ENCODE measurements around the gene FAM25A. TPM values are rescaled to one million over a fixed set of nuclear protein-coding genes. Genes with fewer than 3 reads are reported as not detected.

FAM25A gene
- polyA plus RNA-seq, 1 of the 3 experiments (the other 2 are of a cell fraction): not detected

DNA sequence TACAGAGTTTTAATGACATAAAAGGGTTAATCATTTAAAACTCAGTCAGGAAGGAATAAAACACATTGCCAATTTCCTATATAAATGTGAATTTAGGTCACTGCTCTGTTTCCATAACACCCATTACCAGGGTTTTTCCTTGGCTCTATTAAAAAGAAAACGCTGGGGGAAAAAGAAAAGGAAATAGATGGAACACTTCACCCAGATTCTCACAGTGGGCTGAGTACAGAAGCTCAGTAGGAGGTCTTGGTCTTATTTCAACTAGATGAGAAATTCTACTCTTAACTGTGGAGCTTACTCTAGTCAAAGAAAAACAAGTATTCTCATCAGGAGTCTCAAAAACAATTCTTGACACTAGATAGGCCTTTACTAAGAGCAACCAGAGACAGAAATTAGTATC lies 38.1 kb downstream of the FAM25A start:
- no peak overlapping the region for H3K4me3 ChIP-seq (ENCODE audit: low read depth in 2 of 2, low read length in 1 of 2)
- CTCF ChIA-PET: no interaction called here
- H3K27ac ChIP-seq (ENCODE audit: low read depth in 2 of 2, low read length in 1 of 2): no peak overlapping the region
- POLR2A ChIA-PET: no interaction called here
- H3K9me3 ChIP-seq: no peaks in the 10 kb centered on the region
- 96% methylated on average over 1 of the region's 1 CpG for WGBS (ENCODE audit: low lambda C conversion rate)
- no peaks in the 10 kb centered on the region for H3K27me3 ChIP-seq (ENCODE audit: insufficient read depth)
- no peak for DNase-seq
- H3K4me1 ChIP-seq (ENCODE audit: control insufficient read depth in 1 of 2, insufficient read depth in 2 of 2, low read depth in 1 of 2, low read length in 1 of 2): peaks cover 4 to 6% of the 10 kb centered on the region in 2 experiments; a peak in 3 of 4 replicates
- no peaks in the 10 kb centered on the region for H3K9me2 ChIP-seq
- H3K4me2 ChIP-seq: no peak overlapping the region
- no peaks in the 10 kb centered on the region for H4K20me1 ChIP-seq (ENCODE audit: insufficient read depth)
- no peak overlapping the region for H3K9ac ChIP-seq
- H3F3A ChIP-seq (replicated peaks; ENCODE audit: insufficient read depth): peaks cover 7% of the 10 kb centered on the region
- no peak overlapping the region for H2AFZ ChIP-seq (ENCODE audit: low read depth)
- TF ChIP-seq EP300 (IDR thresholded peaks at IDR 0.05; ENCODE audit: borderline replicate concordance in 1 of 2, low read depth in 1 of 2, low read length in 1 of 2): no peak
- no peak for TF ChIP-seq NRF1 (IDR thresholded peaks at IDR 0.05; ENCODE audit: low read depth, low read length)
- TF ChIP-seq RFX5 (IDR thresholded peaks at IDR 0.05; ENCODE audit: low read length): no peak
- TF ChIP-seq YY1 (IDR thresholded peaks at IDR 0.05; ENCODE audit: low read depth): no peak
- TF ChIP-seq POLR2AphosphoS5 (IDR thresholded peaks at IDR 0.05; ENCODE audit: low read depth, low read length): no peak
- TF ChIP-seq MXI1 (IDR thresholded peaks at IDR 0.05; ENCODE audit: low read depth, low read length): no peak
- TF ChIP-seq, protein P1, sequence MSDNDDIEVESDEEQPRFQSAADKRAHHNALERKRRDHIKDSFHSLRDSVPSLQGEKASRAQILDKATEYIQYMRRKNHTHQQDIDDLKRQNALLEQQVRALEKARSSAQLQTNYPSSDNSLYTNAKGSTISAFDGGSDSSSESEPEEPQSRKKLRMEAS (IDR thresholded peaks at IDR 0.05; ENCODE audit: low read depth): no peak
- no peak for TF ChIP-seq FOSL2 (IDR thresholded peaks at IDR 0.05; ENCODE audit: borderline replicate concordance, low read depth)
- TF ChIP-seq, protein P2, sequence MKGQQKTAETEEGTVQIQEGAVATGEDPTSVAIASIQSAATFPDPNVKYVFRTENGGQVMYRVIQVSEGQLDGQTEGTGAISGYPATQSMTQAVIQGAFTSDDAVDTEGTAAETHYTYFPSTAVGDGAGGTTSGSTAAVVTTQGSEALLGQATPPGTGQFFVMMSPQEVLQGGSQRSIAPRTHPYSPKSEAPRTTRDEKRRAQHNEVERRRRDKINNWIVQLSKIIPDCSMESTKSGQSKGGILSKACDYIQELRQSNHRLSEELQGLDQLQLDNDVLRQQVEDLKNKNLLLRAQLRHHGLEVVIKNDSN (IDR thresholded peaks at IDR 0.05; ENCODE audit: borderline replicate concordance, low read depth): no peak
- TF ChIP-seq TAF1 (IDR thresholded peaks at IDR 0.05; ENCODE audit: borderline replicate concordance, low read depth, low read length): no peak
- TF ChIP-seq RXRA (IDR thresholded peaks at IDR 0.05; ENCODE audit: borderline replicate concordance, low read depth): no peak
- TF ChIP-seq GABPA (IDR thresholded peaks at IDR 0.05; ENCODE audit: low read depth): no peak
- no peak for TF ChIP-seq FOXM1 (IDR thresholded peaks at IDR 0.05; ENCODE audit: low read depth)
- no peak for TF ChIP-seq TCF12 (IDR thresholded peaks at IDR 0.05)
- TF ChIP-seq REST (IDR thresholded peaks at IDR 0.05; ENCODE audit: low read depth, low read length): no peak
- TF ChIP-seq, protein P3, sequence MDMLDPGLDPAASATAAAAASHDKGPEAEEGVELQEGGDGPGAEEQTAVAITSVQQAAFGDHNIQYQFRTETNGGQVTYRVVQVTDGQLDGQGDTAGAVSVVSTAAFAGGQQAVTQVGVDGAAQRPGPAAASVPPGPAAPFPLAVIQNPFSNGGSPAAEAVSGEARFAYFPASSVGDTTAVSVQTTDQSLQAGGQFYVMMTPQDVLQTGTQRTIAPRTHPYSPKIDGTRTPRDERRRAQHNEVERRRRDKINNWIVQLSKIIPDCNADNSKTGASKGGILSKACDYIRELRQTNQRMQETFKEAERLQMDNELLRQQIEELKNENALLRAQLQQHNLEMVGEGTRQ (IDR thresholded peaks at IDR 0.05; ENCODE audit: borderline replicate concordance, low read depth, low read length): no peak
- TF ChIP-seq MEF2A (IDR thresholded peaks at IDR 0.05; ENCODE audit: borderline replicate concordance, low read depth): no peak
- H3K36me3 ChIP-seq (replicated peaks in 1 of 2; ENCODE audit: control insufficient read depth in 1 of 2, insufficient read depth in 2 of 2, low read length in 1 of 2): peaks cover 39 to 76% of the 10 kb centered on the region in 2 experiments
- peaks cover 4% of the 10 kb centered on the region; the same call in 1 of the 2 replicates for H3K79me2 ChIP-seq (ENCODE audit: insufficient read depth)
